Gastrocnemius medialis (tissue), 4 donors: ENCODE measurements around the gene MED12L. TPM values are rescaled to one million over a fixed set of nuclear protein-coding genes. Genes with fewer than 3 reads are reported as not detected.

Experiments
- ATAC-seq, 2 donors: fragments of 150-250 bp; one replicate each; pipeline ENCODE4 v1.9.1; 2016
- DNase-seq, 2 donors: peaks; one replicate each; pipeline ENCODE4 v3.0.0-alpha.2; 2019
- H3K27ac ChIP-seq, 4 donors: fragments of 200-600 bp; sonication (generic); 1 replicate in 1 of 4; 2 replicates in 3 of 4; pipeline ENCODE4 v1.5.1; 2016 to 2018; ENCODE audit warnings: mild to moderate bottlenecking in 2 of 4, moderate library complexity in 1 of 4
- H3K27me3 ChIP-seq, 3 donors: fragments of 200-600 bp; sonication (generic) in 2 of 3; 1 replicate in 1 of 3; 2 replicates in 2 of 3; pipeline versions ENCODE4 v1.5.1 to v1.6.0; 2016 to 2019; ENCODE audit warnings: mild to moderate bottlenecking in 1 of 3, moderate library complexity in 1 of 3
- H3K36me3 ChIP-seq, 2 donors: fragments of 200-600 bp; sonication (generic) in 1 of 2; one replicate each; pipeline ENCODE4 v1.5.1; 2017 to 2018
- H3K4me1 ChIP-seq, 2 donors: fragments of 200-600 bp; sonication (generic) in 1 of 2; one replicate each; pipeline ENCODE4 v1.5.1; 2016 to 2017; ENCODE audit warnings: mild to moderate bottlenecking in 2 of 2
- H3K4me3 ChIP-seq, 4 donors: fragments of 200-600 bp; sonication (generic) in 3 of 4; 1 replicate in 1 of 4; 2 replicates in 3 of 4; pipeline ENCODE4 v1.5.1; 2016 to 2019; ENCODE audit warnings: mild to moderate bottlenecking in 2 of 4
- H3K9me3 ChIP-seq, 3 donors: fragments of 200-600 bp; sonication (generic) in 2 of 3; 1 replicate in 1 of 3; 2 replicates in 2 of 3; pipeline ENCODE4 v1.5.1; 2016 to 2019
- CTCF ChIP-seq, 5 experiments: fragments of 450-650 bp in 3 of 5; fragments of 200-600 bp in 2 of 5; sonication (generic) in 2 of 5; IDR thresholded peaks in 4 of 5; conservative IDR thresholded peaks in 1 of 5; 1 replicate in 4 of 5; 2 replicates in 1 of 5; pipeline ENCODE4 v1.5.1; 2016 to 2019; ENCODE audit warnings: antibody characterized with exemption in 5 of 5, mild to moderate bottlenecking in 3 of 5, moderate library complexity in 3 of 5
- POLR2A ChIP-seq, 2 donors: fragments of 450-650 bp; IDR thresholded peaks; one replicate each; pipeline ENCODE4 v1.6.1; 2017; ENCODE audit warnings: antibody characterized with exemption in 2 of 2, mild to moderate bottlenecking in 2 of 2, moderate library complexity in 2 of 2
- in situ Hi-C, 4 donors: fragments of 200-750 bp; cut with MboI; loops; one replicate each; pipeline versions ENCODE4 v1.15.0 to v1.8.0; 2017; ENCODE audit warnings: low sequenced_read_pairs in 4 of 4
- intact Hi-C: fragments of 100-400 bp; cut with DNase I; formaldehyde crosslinking; loops from one replicate; pipeline ENCODE4 v1.15.1; 2023; ENCODE audit warnings: low total_unique reads
- total RNA-seq, 4 donors: library from RNA; depleted of rRNA; stranded (reverse); fragments of >200 nt; gene quantifications; one replicate each; pipeline versions ENCODE4 v1.1.0 to v1.2.3, GENCODE V29; 2016

The MED12L gene
- total RNA-seq, 4 donors from 2014 or later: 0.05 to 1.2 (median 0.10) TPM

- ATAC-seq (no peak), DNase-seq (no peak)
- Histone ChIP-seq H3K4me3 (no peak within 1 kb of the TSS), H3K27ac (no peak within 1 kb of the TSS), H3K4me1 (no peaks in the 10 kb centered on the region), H3K9me3 (no peaks in the 10 kb centered on the region), H3K27me3 (no peaks in the 10 kb centered on the region), H3K36me3 (no peaks in the 10 kb centered on the region)
- TF ChIP-seq CTCF (IDR thresholded peaks at IDR 0.05 in 4 of 5, conservative IDR thresholded peaks at IDR 0.05 in 1 of 5) (no peak), POLR2A (IDR thresholded peaks at IDR 0.05) (no peak)
- in situ Hi-C loops: no loop called here
- intact Hi-C loops: no loop called here
Measured at GRCh38 chr3:151203051-151203420, 117.6 kb downstream of the MED12L start, which contains the start of gene GPR171. Gene GPR171 (minus strand): TSS chr3:151203216. CDS start chr3:151199386, 3,830 bp downstream.

GRCh38 chr3:151204530-151205402, 119.3 kb downstream of the MED12L start:
- H3K27ac ChIP-seq: no peak overlapping the region
- H3K4me3 ChIP-seq: no peak overlapping the region
- H3K9me3 ChIP-seq: no peaks in the 10 kb centered on the region
- no peaks in the 10 kb centered on the region for H3K36me3 ChIP-seq
- ATAC-seq: no peak
- no peaks in the 10 kb centered on the region for H3K27me3 ChIP-seq
- intact Hi-C loops (no loop called here), in situ Hi-C loops (no loop called here)
- no peak for DNase-seq
- no peaks in the 10 kb centered on the region for H3K4me1 ChIP-seq
- no peak for TF ChIP-seq POLR2A (IDR thresholded peaks at IDR 0.05)
- no peak for TF ChIP-seq CTCF (IDR thresholded peaks at IDR 0.05 in 4 of 5, conservative IDR thresholded peaks at IDR 0.05 in 1 of 5)

DNA sequence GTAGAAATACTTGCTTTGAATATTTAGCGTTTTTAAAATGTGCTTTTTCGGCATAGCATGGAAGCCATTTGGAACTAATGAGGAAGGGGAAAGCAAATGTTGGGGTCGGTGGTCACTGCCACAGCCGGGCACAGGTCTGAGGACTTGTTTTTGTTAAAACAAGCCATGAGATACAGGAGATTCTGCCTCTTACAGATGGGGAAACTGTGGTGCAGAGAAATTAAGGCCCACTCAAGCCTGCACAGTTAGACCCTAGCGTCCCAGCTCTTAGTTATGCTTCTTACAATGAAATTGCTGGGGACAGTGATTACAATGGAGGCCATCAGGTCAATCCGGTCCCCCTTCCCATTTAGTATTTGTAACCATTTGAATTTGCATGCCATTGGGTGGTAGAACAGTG, 120.0 kb downstream of the MED12L start:
- no peak overlapping the region for H3K27ac ChIP-seq
- in situ Hi-C loops: no loop called here

DNA sequence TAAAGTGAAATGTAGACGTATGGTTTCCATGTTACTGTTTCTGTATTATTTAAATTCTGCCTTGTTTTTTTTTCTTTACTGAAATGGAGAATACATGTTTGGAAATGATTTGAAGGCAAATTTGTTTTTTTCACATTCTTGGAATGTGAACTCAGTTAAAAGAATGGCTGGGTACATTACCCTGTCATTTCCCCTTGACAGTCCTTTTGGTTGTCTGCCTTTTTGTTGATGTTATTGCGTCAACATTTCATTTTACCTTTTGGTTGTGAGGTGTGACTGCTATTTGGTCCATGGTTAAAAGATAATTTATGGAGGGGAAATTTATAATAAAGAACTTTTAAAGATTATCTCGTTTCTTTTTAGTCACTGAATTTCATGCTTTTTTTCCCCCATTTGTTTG, 120.7 kb downstream of the MED12L start:
- H3K27me3 ChIP-seq: no peaks in the 10 kb centered on the region
- H3K36me3 ChIP-seq: no peaks in the 10 kb centered on the region
- no peaks in the 10 kb centered on the region for H3K4me1 ChIP-seq
- H3K27ac ChIP-seq: no peak overlapping the region
- H3K4me3 ChIP-seq: no peak overlapping the region
- ATAC-seq (no peak), DNase-seq (no peak)
- no peaks in the 10 kb centered on the region for H3K9me3 ChIP-seq
- in situ Hi-C loops: no loop called here
- intact Hi-C loops: no loop called here
- no peak for TF ChIP-seq CTCF (IDR thresholded peaks at IDR 0.05 in 4 of 5, conservative IDR thresholded peaks at IDR 0.05 in 1 of 5)
- no peak for TF ChIP-seq POLR2A (IDR thresholded peaks at IDR 0.05)

More for the DNA sequence above, 120.0 kb downstream of the MED12L start:
- Histone ChIP-seq H3K4me3 (no peak overlapping the region), H3K4me1 (no peaks in the 10 kb centered on the region), H3K27me3 (no peaks in the 10 kb centered on the region), H3K36me3 (no peaks in the 10 kb centered on the region), H3K9me3 (no peaks in the 10 kb centered on the region)
- DNase-seq (no peak), ATAC-seq (no peak)
- TF ChIP-seq CTCF (IDR thresholded peaks at IDR 0.05 in 4 of 5, conservative IDR thresholded peaks at IDR 0.05 in 1 of 5): no peak
- no peak for TF ChIP-seq POLR2A (IDR thresholded peaks at IDR 0.05)
- intact Hi-C loops: no loop called here
